Measurements from ENCODE around the gene RIMS3.

Gene RIMS3

GRCh38 chr1:40641601-40642242, 23.8 kb downstream of the RIMS3 start:
- no CpG with 5 or more reads among the region's 18 CpGs for WGBS (ENCODE audit: extremely low coverage, insufficient coverage, low lambda C conversion rate)
- Histone ChIP-seq H3K56ac (ENCODE audit: low read length) (no peak overlapping the region), H4K5ac (ENCODE audit: low read length) (no peak overlapping the region), H2AK5ac (ENCODE audit: low read length) (no peak overlapping the region), H2BK15ac (replicated peaks; ENCODE audit: low read depth) (no peak overlapping the region), H3K79me1 (ENCODE audit: low read length) (no peaks in the 10 kb centered on the region), H3K18ac (ENCODE audit: low read length) (no peak overlapping the region), H2BK5ac (ENCODE audit: low read length) (no peak overlapping the region), H3K4me2 (ENCODE audit: low read length) (no peak overlapping the region), H3K27me3 (ENCODE audit: insufficient read depth, low read length, poor library complexity) (no peaks in the 10 kb centered on the region), H4K8ac (ENCODE audit: low read depth, low read length) (no peak overlapping the region), H2BK120ac (ENCODE audit: low read depth, low read length) (no peak overlapping the region), H3K36me3 (ENCODE audit: control insufficient read depth, insufficient read depth, low read length) (no peaks in the 10 kb centered on the region), H3K4me3 (ENCODE audit: low read length) (no peak overlapping the region), H3K4me1 (ENCODE audit: control insufficient read depth, low read depth, low read length) (no peaks in the 10 kb centered on the region), H3K4ac (ENCODE audit: low read depth, low read length) (no peak overlapping the region), H3K27ac (ENCODE audit: low read depth, low read length) (no peak overlapping the region), H3K9ac (ENCODE audit: low read length) (no peak overlapping the region), H3K23ac (ENCODE audit: low read length) (no peak overlapping the region), H3K79me2 (ENCODE audit: control insufficient read depth, insufficient read depth, low read length) (no peaks in the 10 kb centered on the region)
- no peak for DNase-seq

DNA sequence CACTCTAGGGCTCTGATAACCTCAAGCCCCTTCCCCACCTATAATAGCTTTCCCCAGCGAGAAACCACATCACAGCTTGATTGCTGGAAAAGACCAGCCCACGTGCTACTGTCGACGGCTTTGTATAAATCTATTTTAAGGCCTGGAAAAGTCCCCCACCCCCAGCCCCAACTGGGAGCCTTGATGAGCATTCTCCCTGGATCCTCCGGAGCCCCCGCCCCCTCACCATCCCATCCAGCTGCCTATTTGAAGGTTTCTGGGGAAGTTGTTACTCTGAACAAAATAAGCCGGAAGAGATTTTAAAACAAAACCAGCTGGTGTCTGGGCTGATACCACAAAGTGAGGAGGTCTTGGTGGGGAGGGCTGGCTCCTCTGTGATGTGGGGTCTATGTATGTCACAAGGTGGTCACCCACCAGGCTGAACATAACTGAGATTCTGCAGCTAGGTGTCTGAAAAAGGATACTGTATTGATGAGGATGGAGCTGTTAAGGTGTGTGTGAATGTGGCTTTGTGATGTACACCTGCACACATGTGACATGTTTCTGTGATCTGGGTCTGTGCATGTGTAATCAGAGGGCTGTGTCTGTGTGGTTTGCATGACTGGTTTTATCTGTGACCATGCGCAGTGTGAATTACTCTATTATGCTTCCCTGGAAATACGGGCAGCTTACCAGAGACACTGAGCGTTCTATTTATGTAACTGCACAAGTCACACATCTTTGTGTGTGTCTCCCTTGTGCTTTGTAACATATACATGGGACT, 25.0 kb downstream of the RIMS3 start:
- no peaks in the 10 kb centered on the region for H3K79me1 ChIP-seq (ENCODE audit: low read length)
- no peaks in the 10 kb centered on the region for H3K79me2 ChIP-seq (ENCODE audit: control insufficient read depth, insufficient read depth, low read length)
- H2BK120ac ChIP-seq (ENCODE audit: low read depth, low read length): no peak overlapping the region
- H3K18ac ChIP-seq (ENCODE audit: low read length): no peak overlapping the region
- H2BK5ac ChIP-seq (ENCODE audit: low read length): no peak overlapping the region
- no peak overlapping the region for H3K23ac ChIP-seq (ENCODE audit: low read length)
- no peak overlapping the region for H3K9ac ChIP-seq (ENCODE audit: low read length)
- no peak overlapping the region for H3K4ac ChIP-seq (ENCODE audit: low read depth, low read length)
- no CpG with 5 or more reads among the region's 10 CpGs for WGBS (ENCODE audit: extremely low coverage, insufficient coverage, low lambda C conversion rate)
- H3K36me3 ChIP-seq (ENCODE audit: control insufficient read depth, insufficient read depth, low read length): no peaks in the 10 kb centered on the region
- H3K4me2 ChIP-seq (ENCODE audit: low read length): no peak overlapping the region
- H3K56ac ChIP-seq (ENCODE audit: low read length): no peak overlapping the region
- no peaks in the 10 kb centered on the region for H3K4me1 ChIP-seq (ENCODE audit: control insufficient read depth, low read depth, low read length)
- no peak for DNase-seq
- H2BK15ac ChIP-seq (replicated peaks; ENCODE audit: low read depth): no peak overlapping the region
- H4K5ac ChIP-seq (ENCODE audit: low read length): no peak overlapping the region
- no peaks in the 10 kb centered on the region for H3K27me3 ChIP-seq (ENCODE audit: insufficient read depth, low read length, poor library complexity)
- no peak overlapping the region for H3K4me3 ChIP-seq (ENCODE audit: low read length)
- no peak overlapping the region for H2AK5ac ChIP-seq (ENCODE audit: low read length)
- H4K8ac ChIP-seq (ENCODE audit: low read depth, low read length): no peak overlapping the region
- no peak overlapping the region for H3K27ac ChIP-seq (ENCODE audit: low read depth, low read length)

GRCh38 chr1:40638097-40639036, 27.1 kb downstream of the RIMS3 start:
- H3K23ac ChIP-seq (ENCODE audit: low read length): no peak overlapping the region
- WGBS (ENCODE audit: extremely low coverage, insufficient coverage, low lambda C conversion rate): no CpG with 5 or more reads among the region's 8 CpGs
- no peaks in the 10 kb centered on the region for H3K27me3 ChIP-seq (ENCODE audit: insufficient read depth, low read length, poor library complexity)
- H3K4me3 ChIP-seq (ENCODE audit: low read length): no peak overlapping the region
- no peaks in the 10 kb centered on the region for H3K36me3 ChIP-seq (ENCODE audit: control insufficient read depth, insufficient read depth, low read length)
- no peak overlapping the region for H3K56ac ChIP-seq (ENCODE audit: low read length)
- H3K4me2 ChIP-seq (ENCODE audit: low read length): no peak overlapping the region
- peak; percentile 31 for DNase-seq
- no peak overlapping the region for H3K9ac ChIP-seq (ENCODE audit: low read length)
- no peak overlapping the region for H3K27ac ChIP-seq (ENCODE audit: low read depth, low read length)
- no peaks in the 10 kb centered on the region for H3K79me2 ChIP-seq (ENCODE audit: control insufficient read depth, insufficient read depth, low read length)
- no peaks in the 10 kb centered on the region for H3K79me1 ChIP-seq (ENCODE audit: low read length)
- H2BK120ac ChIP-seq (ENCODE audit: low read depth, low read length): no peak overlapping the region
- no peak overlapping the region for H4K5ac ChIP-seq (ENCODE audit: low read length)
- H2BK5ac ChIP-seq (ENCODE audit: low read length): no peak overlapping the region
- H3K4ac ChIP-seq (ENCODE audit: low read depth, low read length): no peak overlapping the region
- no peak overlapping the region for H2AK5ac ChIP-seq (ENCODE audit: low read length)
- no peak overlapping the region for H3K18ac ChIP-seq (ENCODE audit: low read length)
- no peak overlapping the region for H2BK15ac ChIP-seq (replicated peaks; ENCODE audit: low read depth)
- H3K4me1 ChIP-seq (ENCODE audit: control insufficient read depth, low read depth, low read length): no peaks in the 10 kb centered on the region
- H4K8ac ChIP-seq (ENCODE audit: low read depth, low read length): no peak overlapping the region

DNA sequence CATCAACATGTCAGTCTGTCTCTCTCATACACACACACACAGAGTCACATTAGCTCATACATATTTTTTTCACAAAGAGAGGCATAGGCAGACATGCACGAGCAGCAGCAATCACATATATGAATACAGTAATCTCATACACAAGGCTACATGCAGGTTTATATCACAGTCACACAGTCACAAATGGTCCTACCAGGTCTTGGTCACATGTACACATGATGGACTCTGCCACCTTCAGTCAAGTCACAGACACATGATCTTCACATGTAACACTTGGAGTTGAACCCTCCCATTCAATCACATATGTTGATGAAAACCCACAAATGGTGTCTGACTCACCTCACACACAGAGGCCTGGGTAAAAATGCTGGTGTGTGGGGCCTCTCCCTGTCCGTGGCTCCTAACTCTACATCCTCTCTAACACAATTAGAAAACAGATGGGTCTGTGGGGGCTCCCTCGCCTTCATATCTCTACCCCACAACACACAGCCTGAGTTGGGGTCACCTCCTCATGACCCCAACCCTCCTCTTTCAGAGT, 27.9 kb downstream of the RIMS3 start:
- Histone ChIP-seq H2BK15ac (replicated peaks; ENCODE audit: low read depth) (no peak overlapping the region), H4K8ac (ENCODE audit: low read depth, low read length) (no peak overlapping the region), H3K4me3 (ENCODE audit: low read length) (no peak overlapping the region), H3K27ac (ENCODE audit: low read depth, low read length) (no peak overlapping the region), H3K4ac (ENCODE audit: low read depth, low read length) (no peak overlapping the region), H3K9ac (ENCODE audit: low read length) (no peak overlapping the region), H3K4me2 (ENCODE audit: low read length) (no peak overlapping the region), H3K36me3 (ENCODE audit: control insufficient read depth, insufficient read depth, low read length) (no peaks in the 10 kb centered on the region), H3K23ac (ENCODE audit: low read length) (no peak overlapping the region), H3K56ac (ENCODE audit: low read length) (no peak overlapping the region), H3K4me1 (ENCODE audit: control insufficient read depth, low read depth, low read length) (no peaks in the 10 kb centered on the region), H4K5ac (ENCODE audit: low read length) (no peak overlapping the region), H3K79me1 (ENCODE audit: low read length) (no peaks in the 10 kb centered on the region), H3K79me2 (ENCODE audit: control insufficient read depth, insufficient read depth, low read length) (no peaks in the 10 kb centered on the region), H3K18ac (ENCODE audit: low read length) (no peak overlapping the region), H3K27me3 (ENCODE audit: insufficient read depth, low read length, poor library complexity) (no peaks in the 10 kb centered on the region), H2BK5ac (ENCODE audit: low read length) (no peak overlapping the region), H2BK120ac (ENCODE audit: low read depth, low read length) (no peak overlapping the region), H2AK5ac (ENCODE audit: low read length) (no peak overlapping the region)
- no CpG with 5 or more reads among the region's 3 CpGs for WGBS (ENCODE audit: extremely low coverage, insufficient coverage, low lambda C conversion rate)
- no peak for DNase-seq

- Histone ChIP-seq H4K8ac (ENCODE audit: low read depth, low read length) (no peak overlapping the region), H3K36me3 (ENCODE audit: control insufficient read depth, insufficient read depth, low read length) (no peaks in the 10 kb centered on the region)
- WGBS (ENCODE audit: extremely low coverage, insufficient coverage, low lambda C conversion rate): no CpG with 5 or more reads among the region's 6 CpGs
Observed at GRCh38 chr1:40636777-40637176, 28.7 kb downstream of the RIMS3 start.

More at GRCh38 chr1:40636777-40637176, 28.7 kb downstream of the RIMS3 start:
- no peak overlapping the region for H3K56ac ChIP-seq (ENCODE audit: low read length)
- no peaks in the 10 kb centered on the region for H3K79me1 ChIP-seq (ENCODE audit: low read length)
- no peaks in the 10 kb centered on the region for H3K27me3 ChIP-seq (ENCODE audit: insufficient read depth, low read length, poor library complexity)
- no peak overlapping the region for H3K4ac ChIP-seq (ENCODE audit: low read depth, low read length)
- no peak for DNase-seq
- H4K5ac ChIP-seq (ENCODE audit: low read length): no peak overlapping the region
- H3K4me3 ChIP-seq (ENCODE audit: low read length): no peak overlapping the region
- no peak overlapping the region for H2BK120ac ChIP-seq (ENCODE audit: low read depth, low read length)
- no peak overlapping the region for H2AK5ac ChIP-seq (ENCODE audit: low read length)
- H3K23ac ChIP-seq (ENCODE audit: low read length): no peak overlapping the region
- no peak overlapping the region for H3K27ac ChIP-seq (ENCODE audit: low read depth, low read length)
- H2BK5ac ChIP-seq (ENCODE audit: low read length): no peak overlapping the region
- H2BK15ac ChIP-seq (replicated peaks; ENCODE audit: low read depth): no peak overlapping the region
- H3K9ac ChIP-seq (ENCODE audit: low read length): no peak overlapping the region
- no peaks in the 10 kb centered on the region for H3K4me1 ChIP-seq (ENCODE audit: control insufficient read depth, low read depth, low read length)
- no peaks in the 10 kb centered on the region for H3K79me2 ChIP-seq (ENCODE audit: control insufficient read depth, insufficient read depth, low read length)
- H3K4me2 ChIP-seq (ENCODE audit: low read length): no peak overlapping the region
- H3K18ac ChIP-seq (ENCODE audit: low read length): no peak overlapping the region
